ENCODE results near the gene PAPOLB. TPM values are rescaled to one million over a fixed set of nuclear protein-coding genes. Genes with fewer than 3 reads are reported as not detected.
A peak's percentile ranks its signal among the peaks of the same experiment; 100 is the strongest.

PAPOLB gene
- total RNA-seq, 4 donors from 2014 or later, result 0.38 TPM; not detected in 3

DNA sequence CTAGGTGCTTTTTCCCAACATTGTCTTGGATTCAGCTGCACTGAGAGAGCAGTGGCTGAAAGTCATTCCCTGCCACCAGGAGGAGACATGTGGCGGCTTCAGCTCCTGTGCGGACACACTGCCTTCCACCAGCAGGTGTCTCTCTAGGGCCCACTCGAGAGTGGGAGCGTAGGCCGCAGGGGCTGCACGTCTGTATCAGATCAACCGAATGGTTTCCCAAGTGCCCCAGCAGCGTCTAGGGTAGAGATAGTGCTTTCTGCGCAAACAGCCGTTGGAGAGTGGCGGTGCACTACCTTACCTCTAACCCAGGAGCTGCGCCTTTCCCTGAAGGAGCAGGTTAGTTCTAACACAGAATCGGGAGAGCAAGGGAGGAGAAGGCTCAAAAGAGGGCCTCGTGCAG lies 31.7 kb downstream of the PAPOLB start:
- DNase-seq, result no peak
- Histone ChIP-seq H3K4me3 (no peak overlapping the region), H3K27me3 (no peaks in the 10 kb centered on the region), H3K27ac (no peak overlapping the region), H3K9me3 (no peaks in the 10 kb centered on the region), H3K4me1 (no peaks in the 10 kb centered on the region), H3K36me3 (peaks cover 0 to 7% (median 0%) of the 10 kb centered on the region in 3 donors)
- no peak for TF ChIP-seq POLR2A (IDR thresholded peaks at IDR 0.05)
- TF ChIP-seq, protein P1, sequence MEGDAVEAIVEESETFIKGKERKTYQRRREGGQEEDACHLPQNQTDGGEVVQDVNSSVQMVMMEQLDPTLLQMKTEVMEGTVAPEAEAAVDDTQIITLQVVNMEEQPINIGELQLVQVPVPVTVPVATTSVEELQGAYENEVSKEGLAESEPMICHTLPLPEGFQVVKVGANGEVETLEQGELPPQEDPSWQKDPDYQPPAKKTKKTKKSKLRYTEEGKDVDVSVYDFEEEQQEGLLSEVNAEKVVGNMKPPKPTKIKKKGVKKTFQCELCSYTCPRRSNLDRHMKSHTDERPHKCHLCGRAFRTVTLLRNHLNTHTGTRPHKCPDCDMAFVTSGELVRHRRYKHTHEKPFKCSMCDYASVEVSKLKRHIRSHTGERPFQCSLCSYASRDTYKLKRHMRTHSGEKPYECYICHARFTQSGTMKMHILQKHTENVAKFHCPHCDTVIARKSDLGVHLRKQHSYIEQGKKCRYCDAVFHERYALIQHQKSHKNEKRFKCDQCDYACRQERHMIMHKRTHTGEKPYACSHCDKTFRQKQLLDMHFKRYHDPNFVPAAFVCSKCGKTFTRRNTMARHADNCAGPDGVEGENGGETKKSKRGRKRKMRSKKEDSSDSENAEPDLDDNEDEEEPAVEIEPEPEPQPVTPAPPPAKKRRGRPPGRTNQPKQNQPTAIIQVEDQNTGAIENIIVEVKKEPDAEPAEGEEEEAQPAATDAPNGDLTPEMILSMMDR (IDR thresholded peaks at IDR 0.05), result peak in 5 of 6 experiments; percentile 44 to 59 (median 52)
- intact Hi-C loops (cut with DNase I), result no loop called here
- 59 to 62% methylated on average over 11 to 12 of the region's 14 CpGs for whole genome bisulfite sequencing, 2 donors

DNA sequence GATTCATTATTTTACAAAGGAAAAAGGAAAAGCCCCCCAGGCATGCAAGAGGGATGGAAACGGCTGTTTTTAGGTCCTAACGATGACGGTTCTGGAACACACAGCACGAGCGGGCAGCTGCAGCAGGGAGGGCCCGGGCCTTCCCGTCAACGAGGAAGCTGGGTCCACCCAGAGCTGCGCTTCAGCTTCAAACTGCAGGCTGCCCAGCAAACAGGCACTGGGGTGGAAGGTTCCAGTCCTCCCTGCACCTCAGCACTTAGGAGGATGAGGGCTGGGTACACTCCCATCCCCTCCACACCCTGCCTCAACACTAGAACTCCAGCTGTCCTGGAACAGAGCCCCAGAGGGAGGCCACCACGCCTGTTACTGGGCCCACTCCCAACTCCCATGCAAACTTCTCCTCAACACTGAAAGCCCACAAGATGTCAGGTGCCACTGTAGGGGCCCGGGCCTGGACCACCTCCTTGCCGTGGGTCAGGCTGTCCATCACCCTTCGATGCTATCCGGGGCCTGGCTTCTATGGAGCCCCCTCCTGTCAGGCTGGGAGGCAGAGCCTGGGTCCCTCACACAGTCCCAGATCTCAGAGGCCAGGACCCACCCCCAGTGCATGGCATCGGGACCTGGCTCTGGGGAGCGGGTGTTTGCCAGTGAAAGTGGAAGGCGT lies 33.0 kb downstream of the PAPOLB start:
- Histone ChIP-seq H3K4me3 (no peak overlapping the region), H3K4me1 (no peaks in the 10 kb centered on the region), H3K27ac (no peak overlapping the region), H3K36me3 (no peaks in the 10 kb centered on the region), H3K9me3 (no peaks in the 10 kb centered on the region), H3K27me3 (no peaks in the 10 kb centered on the region)
- WGBS, 2 donors, result 57 to 77% methylated on average over 8 to 9 of the region's 17 CpGs
- TF ChIP-seq POLR2A (IDR thresholded peaks at IDR 0.05), result no peak
- TF ChIP-seq, protein P1 (IDR thresholded peaks at IDR 0.05), result no peak
- DNase-seq, result no peak
- intact Hi-C loops (cut with DNase I), result no loop called here

- H3K27me3 ChIP-seq, result no peaks in the 10 kb centered on the region
- DNase-seq, result no peak
- WGBS, 2 donors, result 75 to 88% methylated on average over 11 to 15 of the region's 15 CpGs
- intact Hi-C loops (cut with DNase I), result no loop called here
- no peaks in the 10 kb centered on the region for H3K9me3 ChIP-seq
- H3K36me3 ChIP-seq, result no peaks in the 10 kb centered on the region
- H3K27ac ChIP-seq, result no peak overlapping the region
- peaks cover 0 to 7% (median 0%) of the 10 kb centered on the region in 3 donors for H3K4me1 ChIP-seq
- H3K4me3 ChIP-seq, result no peak overlapping the region
- TF ChIP-seq, protein P1 (IDR thresholded peaks at IDR 0.05), result no peak
- no peak for TF ChIP-seq POLR2A (IDR thresholded peaks at IDR 0.05)
Measured at GRCh38 chr7:4825081-4825480, 36.7 kb downstream of the PAPOLB start.

DNA sequence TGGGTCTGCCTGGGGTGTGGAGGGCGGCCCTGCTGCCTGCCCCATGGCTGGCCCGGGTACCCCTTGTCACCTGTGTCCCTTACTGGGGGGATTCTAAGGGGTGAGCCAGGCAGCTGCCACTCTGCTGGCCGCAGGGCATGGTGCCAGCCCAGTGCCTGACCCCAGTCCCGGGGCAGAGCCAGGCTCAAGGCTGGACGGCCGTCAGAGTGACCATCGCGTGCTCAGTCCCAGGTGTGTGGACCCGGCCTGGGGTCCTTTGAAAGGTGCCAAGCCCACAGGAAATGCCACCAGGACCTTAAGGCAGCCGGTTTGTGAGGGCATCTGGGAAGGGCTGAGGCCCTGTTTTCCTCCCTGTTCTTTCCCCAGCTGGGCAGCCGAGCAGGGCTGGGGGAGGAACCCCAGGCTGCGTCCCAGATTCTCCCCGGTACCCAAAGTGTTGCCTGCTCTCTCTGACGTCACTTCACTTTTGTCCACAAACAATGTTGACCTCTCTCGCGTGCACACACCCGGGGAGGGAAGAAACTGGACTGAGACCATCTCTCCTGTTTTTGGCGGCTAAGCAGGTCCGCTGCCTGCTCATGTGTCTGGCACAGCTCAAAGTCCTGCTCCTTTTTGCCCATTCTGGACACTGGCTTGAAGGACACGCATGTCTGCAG lies 37.6 kb downstream of the PAPOLB start:
- intact Hi-C loops (cut with DNase I), result no loop called here
- DNase-seq, result no peak
- TF ChIP-seq, protein P1 (IDR thresholded peaks at IDR 0.05), result no peak
- TF ChIP-seq POLR2A (IDR thresholded peaks at IDR 0.05), result no peak
- no peaks in the 10 kb centered on the region for H3K9me3 ChIP-seq
- H3K27ac ChIP-seq, result no peak overlapping the region
- 73 to 85% methylated on average over 7 to 8 of the region's 20 CpGs for WGBS, 2 donors
- peaks cover 0 to 7% (median 0%) of the 10 kb centered on the region in 3 donors for H3K4me1 ChIP-seq
- peaks cover 0 to 6% (median 0%) of the 10 kb centered on the region in 4 donors for H3K27me3 ChIP-seq
- H3K4me3 ChIP-seq, result no peak overlapping the region
- no peaks in the 10 kb centered on the region for H3K36me3 ChIP-seq

GRCh38 chr7:4823441-4824119 lies 38.2 kb downstream of the PAPOLB start:
- Histone ChIP-seq H3K36me3 (no peaks in the 10 kb centered on the region), H3K9me3 (no peaks in the 10 kb centered on the region), H3K27ac (no peak overlapping the region), H3K4me3 (no peak overlapping the region), H3K27me3 (peaks cover 0 to 11% (median 0%) of the 10 kb centered on the region in 4 donors), H3K4me1 (peaks cover 0 to 7% (median 0%) of the 10 kb centered on the region in 3 donors)
- intact Hi-C loops (cut with DNase I), result no loop called here
- WGBS, 2 donors, result 67 to 82% methylated on average over 3 to 10 of the region's 14 CpGs
- DNase-seq, result no peak
- TF ChIP-seq, protein P1 (IDR thresholded peaks at IDR 0.05), result no peak
- no peak for TF ChIP-seq POLR2A (IDR thresholded peaks at IDR 0.05)

Measured in esophagus squamous epithelium (tissue), 5 donors.